Left lung (tissue), 10 donors: ENCODE results near the gene JADE1. TPM values are rescaled to one million over a fixed set of nuclear protein-coding genes. Genes with fewer than 3 reads are reported as not detected.

Experiments used
- ATAC-seq: fragments of 200-7000 bp; cut with Tn5 transposase; one replicate; pipeline ENCODE4 v1.9.1; 2020; ENCODE audit warnings: moderate library complexity
- DNase-seq, 4 donors: peaks; one replicate each; pipeline ENCODE4 v3.0.0-alpha.2; 2013 to 2020
- H3K27ac ChIP-seq, 2 donors: fragments of 200-600 bp; sonication (generic) in 1 of 2; one replicate each; pipeline versions ENCODE4 v1.5.0 to v1.8.0; 2020 to 2021
- H3K27me3 ChIP-seq, 2 donors: fragments of 200-600 bp; sonication (generic) in 1 of 2; one replicate each; pipeline versions ENCODE4 v1.5.0 to v1.8.0; 2020 to 2021
- H3K36me3 ChIP-seq, 2 donors: fragments of 200-600 bp; sonication (generic) in 1 of 2; one replicate each; pipeline versions ENCODE4 v1.5.0 to v1.8.0; 2020 to 2021
- H3K4me1 ChIP-seq, 2 donors: fragments of 200-600 bp; one replicate each; pipeline ENCODE4 v1.8.0; 2021
- H3K4me3 ChIP-seq, 2 donors: fragments of 200-600 bp; sonication (generic) in 1 of 2; one replicate each; pipeline versions ENCODE4 v1.5.0 to v1.8.0; 2020 to 2021; ENCODE audit warnings: mild to moderate bottlenecking in 1 of 2
- H3K9me3 ChIP-seq, 2 donors: fragments of 200-600 bp; sonication (generic) in 1 of 2; one replicate each; pipeline versions ENCODE4 v1.5.0 to v1.8.0; 2020 to 2021
- intact Hi-C, 2 donors: fragments of 100-400 bp; cut with DNase I; formaldehyde crosslinking; loops; one replicate each; pipeline versions ENCODE4 v1.11.2 to v1.14.2; 2022
- polyA plus RNA-seq, 6 donors: library from polyadenylated mRNA; unstranded; fragments of 120-200 nt; gene quantifications; one replicate each; pipeline ENCODE4 v1.2.1, GENCODE V29; 2013; ENCODE audit not compliant: insufficient read length in 6 of 6
- total RNA-seq, 2 donors: library from RNA; stranded (reverse); fragmentation: NEBNext Ultra II Directional; extraction: Animal tissue kit (Norgen Biotek cat#: 25700); gene quantifications; one replicate each; pipeline ENCODE4 v1.2.1, GENCODE V29; 2021
- TF ChIP-seq, protein P1 (sequence below), 2 donors: fragments of 200-600 bp; sonication (generic) in 1 of 2; IDR thresholded peaks; one replicate each; pipeline versions ENCODE4 v1.5.0 to v1.8.0; 2021; ENCODE audit warnings: antibody characterized with exemption in 2 of 2
- donor health status: DM: no; HTN: yes; CAD: no.
- donor health status: DM: no; HTN: no; CAD: no.

Gene JADE1
- total and polyA plus RNA-seq, 8 donors = 18.9 to 29.5 (median 23.2) TPM

DNA sequence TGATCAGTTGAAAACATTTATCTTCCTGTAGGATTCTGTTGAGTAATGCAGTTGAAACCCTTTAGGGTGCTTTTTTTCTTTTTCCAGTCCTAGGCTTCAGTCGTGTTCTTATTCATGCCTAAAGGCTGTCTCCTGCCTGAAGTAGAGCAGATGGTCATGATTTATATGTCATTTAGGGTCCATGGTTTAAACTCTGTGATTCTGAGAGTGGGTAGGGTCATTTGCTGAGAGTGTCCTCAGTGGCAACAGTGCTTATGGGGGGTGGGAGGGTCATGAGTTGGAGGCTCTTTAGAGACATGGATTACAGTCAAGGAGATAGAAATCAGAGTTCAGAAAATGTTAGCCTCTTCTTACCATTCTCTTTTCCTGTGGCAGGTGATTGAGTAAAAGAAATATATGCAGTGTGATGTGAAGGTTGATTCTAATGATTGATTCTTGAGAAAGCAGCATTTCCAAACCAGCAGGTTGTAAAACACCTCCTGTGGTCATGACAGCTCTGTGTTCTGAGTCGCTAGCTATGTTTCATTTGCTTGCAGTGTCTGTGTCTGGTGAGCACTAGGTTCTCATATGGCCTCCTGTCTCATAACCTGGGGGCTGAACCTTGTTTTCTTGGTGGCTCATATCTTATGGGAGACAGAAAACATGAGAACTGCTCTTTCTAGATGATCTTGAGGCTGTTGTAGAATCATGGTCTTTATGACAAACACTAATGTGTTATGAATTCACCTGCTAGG, 60.4 kb downstream of the JADE1 start:
- no peak for ATAC-seq

DNA sequence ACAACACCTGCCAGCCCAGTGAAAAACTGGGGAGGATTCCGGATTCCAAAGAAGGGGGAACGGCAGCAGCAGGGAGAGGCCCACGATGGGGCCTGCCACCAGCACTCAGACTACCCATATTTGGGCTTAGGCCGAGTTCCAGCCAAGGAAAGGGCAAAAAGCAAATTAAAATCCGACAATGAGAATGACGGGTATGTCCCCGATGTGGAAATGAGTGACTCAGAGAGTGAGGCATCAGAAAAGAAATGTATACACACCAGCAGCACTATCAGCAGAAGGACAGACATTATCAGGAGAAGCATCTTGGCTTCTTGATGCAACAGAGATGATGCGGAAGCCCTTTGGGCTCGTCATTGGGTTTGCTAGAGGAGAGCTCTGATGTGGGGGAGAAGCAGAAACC, 62.4 kb downstream of the JADE1 start:
- intact Hi-C loops = no loop called here
- TF ChIP-seq, protein P1, sequence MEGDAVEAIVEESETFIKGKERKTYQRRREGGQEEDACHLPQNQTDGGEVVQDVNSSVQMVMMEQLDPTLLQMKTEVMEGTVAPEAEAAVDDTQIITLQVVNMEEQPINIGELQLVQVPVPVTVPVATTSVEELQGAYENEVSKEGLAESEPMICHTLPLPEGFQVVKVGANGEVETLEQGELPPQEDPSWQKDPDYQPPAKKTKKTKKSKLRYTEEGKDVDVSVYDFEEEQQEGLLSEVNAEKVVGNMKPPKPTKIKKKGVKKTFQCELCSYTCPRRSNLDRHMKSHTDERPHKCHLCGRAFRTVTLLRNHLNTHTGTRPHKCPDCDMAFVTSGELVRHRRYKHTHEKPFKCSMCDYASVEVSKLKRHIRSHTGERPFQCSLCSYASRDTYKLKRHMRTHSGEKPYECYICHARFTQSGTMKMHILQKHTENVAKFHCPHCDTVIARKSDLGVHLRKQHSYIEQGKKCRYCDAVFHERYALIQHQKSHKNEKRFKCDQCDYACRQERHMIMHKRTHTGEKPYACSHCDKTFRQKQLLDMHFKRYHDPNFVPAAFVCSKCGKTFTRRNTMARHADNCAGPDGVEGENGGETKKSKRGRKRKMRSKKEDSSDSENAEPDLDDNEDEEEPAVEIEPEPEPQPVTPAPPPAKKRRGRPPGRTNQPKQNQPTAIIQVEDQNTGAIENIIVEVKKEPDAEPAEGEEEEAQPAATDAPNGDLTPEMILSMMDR (IDR thresholded peaks at IDR 0.05) = no peak
- Histone ChIP-seq H3K4me3 (no peak overlapping the region), H3K27ac (no peak overlapping the region), H3K36me3 (peaks cover 0 to 64% of the 10 kb centered on the region in 2 donors), H3K4me1 (peaks cover 0 to 3% of the 10 kb centered on the region in 2 donors), H3K9me3 (no peaks in the 10 kb centered on the region), H3K27me3 (no peaks in the 10 kb centered on the region)
- no peak for ATAC-seq
- no peak for DNase-seq

More for the DNA sequence above, 60.4 kb downstream of the JADE1 start:
- no peak overlapping the region for H3K27ac ChIP-seq
- H3K27me3 ChIP-seq = no peaks in the 10 kb centered on the region
- intact Hi-C loops = no loop called here
- H3K4me1 ChIP-seq = peaks cover 0 to 3% of the 10 kb centered on the region in 2 donors
- DNase-seq = no peak
- peaks cover 0 to 67% of the 10 kb centered on the region in 2 donors for H3K36me3 ChIP-seq
- H3K4me3 ChIP-seq = no peak overlapping the region
- TF ChIP-seq, protein P1 (IDR thresholded peaks at IDR 0.05) = no peak
- no peaks in the 10 kb centered on the region for H3K9me3 ChIP-seq

DNA sequence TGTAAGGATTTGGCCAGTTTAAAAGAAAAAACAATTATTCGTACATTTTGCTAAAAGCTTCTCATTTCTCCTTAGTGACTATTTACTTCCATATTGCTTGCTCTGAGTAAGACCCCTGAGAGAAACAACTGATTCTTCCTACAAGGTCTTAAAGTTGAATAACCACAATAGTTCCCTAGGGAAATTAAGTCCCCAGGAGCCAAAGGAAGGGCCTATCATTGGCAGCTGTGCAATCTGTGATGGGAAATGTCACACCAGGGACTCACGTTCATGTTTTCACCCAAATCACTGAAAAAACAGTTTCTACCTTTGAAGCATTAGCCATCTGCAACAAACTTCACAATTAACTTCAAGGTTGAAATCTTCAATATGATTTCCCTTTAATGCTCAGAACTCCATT, 66.7 kb downstream of the JADE1 start:
- Histone ChIP-seq H3K27me3 (no peaks in the 10 kb centered on the region), H3K27ac (no peak overlapping the region), H3K4me3 (no peak overlapping the region), H3K9me3 (no peaks in the 10 kb centered on the region), H3K4me1 (no peaks in the 10 kb centered on the region), H3K36me3 (peaks cover 0 to 21% of the 10 kb centered on the region in 2 donors)
- no peak for DNase-seq
- no peak for ATAC-seq
- TF ChIP-seq, protein P1 (IDR thresholded peaks at IDR 0.05) = no peak
- intact Hi-C loops = no loop called here

DNA sequence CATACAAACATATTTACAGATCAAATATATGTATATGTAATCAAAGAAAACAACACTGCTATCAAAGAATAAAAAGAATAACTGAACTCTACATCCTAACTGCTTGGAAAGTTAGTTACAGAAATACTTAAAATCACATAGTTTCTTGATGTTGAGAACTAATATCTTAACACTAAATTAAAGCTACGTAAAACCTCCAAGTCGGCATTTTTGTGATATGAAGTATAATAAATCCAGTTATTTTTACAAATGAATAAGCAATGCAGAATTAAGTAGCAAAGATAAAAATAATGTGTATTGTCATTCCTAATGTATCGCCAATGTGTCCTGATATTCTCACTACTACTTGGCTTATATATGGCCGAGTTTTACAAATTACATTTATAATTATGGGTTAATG, 68.4 kb downstream of the JADE1 start:
- Histone ChIP-seq H3K36me3 (peaks cover 0 to 4% of the 10 kb centered on the region in 2 donors), H3K27ac (no peak overlapping the region), H3K4me3 (no peak overlapping the region), H3K27me3 (no peaks in the 10 kb centered on the region), H3K4me1 (no peaks in the 10 kb centered on the region), H3K9me3 (no peaks in the 10 kb centered on the region)
- no peak for ATAC-seq
- TF ChIP-seq, protein P1 (IDR thresholded peaks at IDR 0.05) = no peak
- DNase-seq = no peak
- intact Hi-C loops = no loop called here

DNA sequence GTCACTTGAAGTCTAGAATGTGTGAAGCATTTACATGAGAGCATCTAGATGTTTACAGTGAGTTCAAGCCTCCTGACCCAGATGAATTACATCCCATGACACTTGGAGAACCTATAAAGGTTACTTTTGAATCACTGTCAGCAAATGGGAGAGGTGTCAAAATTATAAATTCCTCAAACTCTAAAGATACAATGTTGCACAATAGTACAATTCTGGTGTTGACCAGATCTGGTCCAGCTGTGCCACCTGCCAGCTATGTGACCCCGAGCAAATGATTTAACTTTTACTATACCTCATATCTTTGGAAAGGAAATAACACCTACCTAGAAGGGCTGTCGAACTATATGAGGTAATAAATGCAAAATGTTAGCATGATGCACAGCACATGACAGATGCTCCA, 69.8 kb downstream of the JADE1 start:
- ATAC-seq (no peak), DNase-seq (no peak)
- Histone ChIP-seq H3K36me3 (no peaks in the 10 kb centered on the region), H3K4me1 (no peaks in the 10 kb centered on the region), H3K9me3 (no peaks in the 10 kb centered on the region), H3K27ac (no peak overlapping the region), H3K27me3 (no peaks in the 10 kb centered on the region), H3K4me3 (no peak overlapping the region)
- intact Hi-C loops = no loop called here
- TF ChIP-seq, protein P1 (IDR thresholded peaks at IDR 0.05) = no peak
